K562 (cell line): ENCODE measurements around the gene TMEM88. TPM values are rescaled to one million over a fixed set of nuclear protein-coding genes. Genes with fewer than 3 reads are reported as not detected.
A peak's percentile ranks its signal among the peaks of the same experiment; 100 is the strongest.

ENCODE experiments used
- ATAC-seq: fragments of 200-7000 bp; cut with Tn5 transposase; 3 replicates; pipeline ENCODE4 v1.9.1; 2020; ENCODE audit warnings: moderate library complexity
- BruUV-seq: library from RNA; stranded (reverse); fragments of 400-500 nt; replicated peaks from 2 replicates; lab custom pipeline; 2021; lab: Mats Ljungman, UMichigan
- CTCF ChIA-PET: fragments of 300-600 bp; formaldehyde crosslinking; extraction: SDS; loops from one replicate; lab custom pipeline; 2021; ENCODE audit warnings: low intra/inter-chr PET ratio; lab: Yijun Ruan, JAX
- POLR2A ChIA-PET: fragments of 300-600, 350-650 bp; sonication (Branson Sonifier 250); formaldehyde crosslinking; extraction: SDS; loops from one replicate; lab custom pipeline; 2021; ENCODE audit warnings: antibody characterized with exemption, inconsistent platforms; lab: Yijun Ruan, JAX
- DNase-seq, 4 experiments: peaks; one replicate each; pipeline versions ENCODE4 v3.0.0 to v3.0.0-alpha.2; 2011 to 2018; ENCODE audit warnings: low spot score in 3 of 4, mixed read lengths in 3 of 4; ENCODE audit errors: extremely low read depth in 1 of 4
- FAIRE-seq: peaks from 2 replicates; lab custom pipeline; 2011; peaks lifted over from hg19 to GRCh38; lab: Jason Lieb, UNC
- H2AFZ ChIP-seq: 2 replicates; pipeline ENCODE4 v1.6.0; 2011; ENCODE audit warnings: low read depth, low read length, control low read depth, inconsistent platforms
- H3K27ac ChIP-seq: fragments of 200-600 bp; 3 replicates; pipeline ENCODE4 v1.8.0; 2011; ENCODE audit warnings: low read depth, mild to moderate bottlenecking, control low read depth, inconsistent platforms, low read length, moderate library complexity, mixed read lengths; ENCODE audit errors: extremely low read depth
- H3K27me3 ChIP-seq, 2 experiments: fragments of 300-600 bp in 1 of 2; 2 replicates in 1 of 2; 3 replicates in 1 of 2; pipeline versions ENCODE4 v1.6.0 to v1.8.0; 2011; ENCODE audit warnings: inconsistent platforms in 2 of 2, low read length in 2 of 2, mild to moderate bottlenecking in 1 of 2, mixed read lengths in 1 of 2, moderate library complexity in 1 of 2; ENCODE audit not compliant: control insufficient read depth in 2 of 2, insufficient read depth in 2 of 2
- H3K36me3 ChIP-seq: fragments of 300-600 bp; 3 replicates; pipeline ENCODE4 v1.8.0; 2011; ENCODE audit warnings: mild to moderate bottlenecking, low read length, inconsistent platforms; ENCODE audit not compliant: control insufficient read depth, insufficient read depth
- H3K4me1 ChIP-seq, 2 experiments: fragments of 200-600 bp in 1 of 2; replicated peaks in 1 of 2; 2 replicates in 1 of 2; 3 replicates in 1 of 2; pipeline versions ENCODE4 v1.5.1 to v1.8.0; 2011; ENCODE audit warnings: inconsistent platforms in 2 of 2, low read length in 2 of 2, mild to moderate bottlenecking in 1 of 2, mixed read lengths in 1 of 2, moderate library complexity in 1 of 2; ENCODE audit not compliant: control insufficient read depth in 2 of 2, insufficient read depth in 2 of 2
- H3K4me2 ChIP-seq: 2 replicates; pipeline ENCODE4 v1.6.1; 2011; ENCODE audit warnings: low read length, control low read depth, inconsistent platforms, mixed read lengths; ENCODE audit not compliant: insufficient read depth
- H3K4me3 ChIP-seq: fragments of 200-600 bp; sonication (generic), shearing (Covaris generic); 2 replicates; pipeline ENCODE4 v1.5.1; 2016; ENCODE audit warnings: control low read depth, inconsistent platforms
- H3K79me2 ChIP-seq: fragments of 200-600 bp; 3 replicates; pipeline ENCODE4 v1.8.0; 2011; ENCODE audit warnings: low read length, inconsistent platforms; ENCODE audit not compliant: control insufficient read depth, insufficient read depth
- H3K9ac ChIP-seq, 2 experiments: 2 replicates each; pipeline versions ENCODE4 v1.6.0 to v1.6.1; 2011; ENCODE audit warnings: low read depth in 2 of 2, low read length in 2 of 2, control low read depth in 1 of 2, inconsistent platforms in 1 of 2, mild to moderate bottlenecking in 1 of 2, mixed read lengths in 1 of 2; ENCODE audit not compliant: insufficient read depth in 1 of 2
- H3K9me1 ChIP-seq: one replicate; pipeline ENCODE4 v1.6.0; 2011; ENCODE audit warnings: inconsistent platforms, mild to moderate bottlenecking, low read length, moderate library complexity; ENCODE audit not compliant: control insufficient read depth, insufficient read depth
- H3K9me3 ChIP-seq: replicated peaks from 2 replicates; pipeline ENCODE4 v1.5.1; 2011; ENCODE audit warnings: low read depth, low read length, inconsistent platforms; ENCODE audit not compliant: control insufficient read depth, insufficient read depth
- H4K20me1 ChIP-seq: replicated peaks from 2 replicates; pipeline ENCODE4 v1.6.1; 2011; ENCODE audit warnings: low read length, inconsistent platforms, mixed read lengths; ENCODE audit not compliant: control insufficient read depth, insufficient read depth
- AFF1 ChIP-seq, 2 experiments: fragments of 450-650 bp; IDR thresholded peaks; 2 replicates each; pipeline ENCODE4 v1.6.1; 2018; ENCODE audit warnings: mild to moderate bottlenecking in 2 of 2, low read depth in 1 of 2; ENCODE audit not compliant: partially characterized antibody in 2 of 2
- KLF16 ChIP-seq: IDR thresholded peaks from 2 replicates; pipeline ENCODE4 v1.6.1; 2016; ENCODE audit warnings: antibody characterized with exemption
- SMAD4 ChIP-seq: fragments of 250-450 bp; sonication (Bioruptor Pico); conservative IDR thresholded peaks from 2 replicates; pipeline ENCODE4 v1.8.0; 2021; ENCODE audit warnings: inconsistent platforms, mild to moderate bottlenecking, moderate library complexity
- SRF ChIP-seq, 2 experiments: fragments of 250-450, 450-650 bp in 1 of 2; sonication (Bioruptor Pico) in 1 of 2; sonication (generic) in 1 of 2; formaldehyde crosslinking; IDR thresholded peaks; 2 replicates each; pipeline versions ENCODE4 v1.5.0 to v1.5.1; 2020 to 2022; ENCODE audit warnings: mild to moderate bottlenecking in 1 of 2, missing genetic modification reagents in 1 of 2
- ZNF318 ChIP-seq, 2 experiments: fragments of 450-650 bp; IDR thresholded peaks; 2 replicates each; pipeline ENCODE4 v1.6.1; 2016; ENCODE audit warnings: mild to moderate bottlenecking in 2 of 2, borderline replicate concordance in 1 of 2, low read depth in 1 of 2, moderate library complexity in 1 of 2
- WGBS: fragments of 100-300 bp; shearing (Covaris generic); methylation state at CpG from one replicate; pipeline ENCODE4 v1.1.6; 2016; ENCODE audit warnings: low coverage, mixed read lengths; ENCODE audit not compliant: insufficient coverage; ENCODE audit errors: missing lambda C conversion rate; 5-methylcytosine and 5-hydroxymethylcytosine counted together
- in situ Hi-C: fragments of 300-500 bp; cut with MboI; formaldehyde crosslinking; loops from 4 replicates; pipeline ENCODE4 v1.15.0; 2018; ENCODE audit warnings: inconsistent platforms, mixed read lengths
- intact Hi-C: fragments of 100-400 bp; cut with micrococcal nuclease; formaldehyde crosslinking; loops from 2 replicates; pipeline ENCODE4 v1.14.2; 2022
- polyA plus RNA-seq, 8 experiments: library from polyadenylated mRNA; depleted of rRNA in 4 of 8; stranded (reverse) in 5 of 8; unstranded in 3 of 8; fragments of >200 nt; fragmentation: Nextera tagmentation in 2 of 8; fragmentation: Illumina TruSeq in 1 of 8; extraction: Ambion mirVana in 2 of 8; extraction: Trizol in 1 of 8; gene quantifications; 2 replicates each; pipeline versions ENCODE4 v1.2.1 to v1.2.3, GENCODE V29; 2011 to 2014; ENCODE audit warnings: inconsistent platforms in 1 of 8, missing spikeins in 1 of 8
- total RNA-seq, 7 experiments: library from RNA; depleted of rRNA in 6 of 7; stranded (reverse); fragments of >200 nt in 6 of 7; fragmentation: Illumina TruSeq in 2 of 7; extraction: Trizol in 2 of 7; gene quantifications; 2 replicates each; pipeline versions ENCODE4 v1.2.1 to v1.2.3, GENCODE V29; 2011 to 2021; ENCODE audit warnings: low replicate concordance in 1 of 7
- TF ChIP-seq, protein P1 (sequence below), 2 experiments: fragments of 200-800 bp in 1 of 2; sonication (Bioruptor generic) in 1 of 2; sonication (generic) in 1 of 2; formaldehyde crosslinking in 1 of 2; IDR thresholded peaks in 1 of 2; conservative IDR thresholded peaks in 1 of 2; 2 replicates each; pipeline versions ENCODE4 v1.5.0 to v1.6.1; 2016 to 2020; ENCODE audit warnings: missing compliant biosample characterization in 1 of 2, missing genetic modification characterization in 1 of 2, missing genetic modification reagents in 1 of 2

TMEM88 gene
- total and polyA plus RNA-seq, 9 of the 15 experiments (the other 6 are each of a cell fraction or from before 2014, with no cell fraction given): 0.10 to 1.4 (median 0.36) TPM; not detected in 3

DNA sequence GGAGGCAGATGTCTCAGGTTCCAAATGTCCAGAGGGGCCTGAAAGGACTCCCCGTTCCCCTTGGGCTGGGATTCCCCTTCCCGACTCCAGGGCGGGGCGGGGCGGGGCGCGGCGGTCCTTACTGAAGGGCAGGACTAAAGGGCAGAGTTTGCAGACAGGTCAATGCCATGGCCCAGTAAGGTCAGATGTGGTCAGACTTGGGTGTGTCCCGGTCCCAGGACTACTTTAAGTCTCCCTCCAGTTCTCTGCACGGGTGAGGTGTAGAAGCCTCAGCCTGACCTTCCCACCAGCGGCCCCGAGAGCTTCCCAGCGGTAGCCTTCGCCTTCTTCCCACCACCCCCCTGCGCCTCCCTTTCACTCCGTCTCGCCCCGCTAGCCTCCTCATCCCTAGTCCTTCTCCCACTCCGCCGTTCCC lies 20.3 kb upstream of the TMEM88 start:
- H4K20me1 ChIP-seq: no peaks in the 10 kb centered on the region
- H3K4me1 ChIP-seq: peaks cover 28 to 50% of the 10 kb centered on the region in 2 experiments
- H3K27me3 ChIP-seq: peaks cover 11 to 17% of the 10 kb centered on the region in 2 experiments; a peak in 4 of 5 replicates
- FAIRE-seq (no peak), DNase-seq (peak; percentile 28 to 64 (median 32)), ATAC-seq (peak; percentile 3; the same call in 2 of the 3 replicates)
- ChIA-PET POLR2A (interaction anchor here (0.6 to 1.0 kb wide), 3 partner anchors 9 to 514 kb away, joined by 3 to 4 read pairs (median 3); partner anchors contain the start of gene TP53), CTCF (no interaction called here)
- no TSS peak for BruUV-seq
- WGBS: 2% methylated on average over 9 of the region's 20 CpGs
- no peak overlapping the region; the same call in 1 of the 3 replicates for H3K27ac ChIP-seq
- H3K9ac ChIP-seq: peak overlapping the region; percentile 34 to 91; a peak in 3 of 4 replicates
- in situ Hi-C loops: no loop called here
- H3K9me3 ChIP-seq: no peaks in the 10 kb centered on the region
- H3K9me1 ChIP-seq: no peaks in the 10 kb centered on the region
- H3K36me3 ChIP-seq: no peaks in the 10 kb centered on the region
- H3K4me2 ChIP-seq: peak overlapping the region; percentile 88
- intact Hi-C loops: loop anchor here (2.0 to 10.0 kb wide), 3 partner anchors 22 to 290 kb away; partner anchors contain the start of genes HES7 and NAA38
- peaks cover 12% of the 10 kb centered on the region for H3K79me2 ChIP-seq
- H2AFZ ChIP-seq: peak overlapping the region; percentile 87
- H3K4me3 ChIP-seq: peak overlapping the region; percentile 65
- TF ChIP-seq KLF16: no peak
- no peak for TF ChIP-seq AFF1 (IDR thresholded peaks at IDR 0.05; ENCODE audit: low read depth in 1 of 2, partially characterized antibody in 2 of 2)
- peak; percentile 66 for TF ChIP-seq SMAD4 (CRISPR knock-in tag)
- TF ChIP-seq ZNF318 (IDR thresholded peaks at IDR 0.05; ENCODE audit: borderline replicate concordance in 1 of 2, low read depth in 1 of 2): no peak
- TF ChIP-seq, protein P1, sequence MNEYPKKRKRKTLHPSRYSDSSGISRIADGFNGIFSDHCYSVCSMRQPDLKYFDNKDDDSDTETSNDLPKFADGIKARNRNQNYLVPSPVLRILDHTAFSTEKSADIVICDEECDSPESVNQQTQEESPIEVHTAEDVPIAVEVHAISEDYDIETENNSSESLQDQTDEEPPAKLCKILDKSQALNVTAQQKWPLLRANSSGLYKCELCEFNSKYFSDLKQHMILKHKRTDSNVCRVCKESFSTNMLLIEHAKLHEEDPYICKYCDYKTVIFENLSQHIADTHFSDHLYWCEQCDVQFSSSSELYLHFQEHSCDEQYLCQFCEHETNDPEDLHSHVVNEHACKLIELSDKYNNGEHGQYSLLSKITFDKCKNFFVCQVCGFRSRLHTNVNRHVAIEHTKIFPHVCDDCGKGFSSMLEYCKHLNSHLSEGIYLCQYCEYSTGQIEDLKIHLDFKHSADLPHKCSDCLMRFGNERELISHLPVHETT (CRISPR knock-in tag; conservative IDR thresholded peaks at IDR 0.05 in 1 of 2, IDR thresholded peaks at IDR 0.05 in 1 of 2): no peak
- no peak for TF ChIP-seq SRF (CRISPR knock-in tag; IDR thresholded peaks at IDR 0.05)
